Activated CD8-positive, alpha-beta T cell treated with anti-CD3 and anti-CD28 coated beads for 36 hours (primary cell): ENCODE measurements around the gene SLC35F2. TPM values are rescaled to one million over a fixed set of nuclear protein-coding genes. Genes with fewer than 3 reads are reported as not detected.

ENCODE experiments used
- ATAC-seq: fragments of 200-7000 bp; cut with Tn5 transposase; one replicate; pipeline ENCODE4 v1.10.0; 2021; ENCODE audit warnings: mild to moderate bottlenecking, moderate library complexity
- CTCF ChIA-PET: fragments of 350-600 bp; sonication (Branson Sonifier 250); formaldehyde crosslinking; loops from one replicate; lab custom pipeline; 2021; ENCODE audit warnings: antibody characterized with exemption; lab: Charles Lee
- POLR2A ChIA-PET: fragments of 350-600 bp; sonication (Branson Sonifier 250); formaldehyde crosslinking; loops from one replicate; lab custom pipeline; 2021; ENCODE audit warnings: antibody characterized with exemption; lab: Charles Lee
- DNase-seq: peaks from one replicate; pipeline ENCODE4 v3.0.0-alpha.2; 2020
- H3K27ac Mint-ChIP-seq: one replicate; pipeline ENCODE4 v1.8.0; 2021; ENCODE audit warnings: mild to moderate bottlenecking, mixed read lengths
- H3K27me3 Mint-ChIP-seq: one replicate; pipeline ENCODE4 v1.8.0; 2021; ENCODE audit warnings: mixed read lengths
- H3K36me3 Mint-ChIP-seq: one replicate; pipeline ENCODE4 v1.8.0; 2021; ENCODE audit warnings: low read depth, mixed read lengths
- H3K4me1 Mint-ChIP-seq: one replicate; pipeline ENCODE4 v1.8.0; 2021; ENCODE audit warnings: low read depth, mixed read lengths
- H3K4me3 Mint-ChIP-seq: one replicate; pipeline ENCODE4 v1.8.0; 2021; ENCODE audit warnings: mild to moderate bottlenecking, moderate library complexity, mixed read lengths
- H3K9me3 Mint-ChIP-seq: one replicate; pipeline ENCODE4 v1.8.0; 2021; ENCODE audit warnings: mixed read lengths
- CTCF ChIP-seq: fragments of 200-600 bp; IDR thresholded peaks from one replicate; pipeline ENCODE4 v1.8.0; 2022; ENCODE audit warnings: antibody characterized with exemption, mild to moderate bottlenecking
- intact Hi-C: fragments of 100-400 bp; cut with micrococcal nuclease; formaldehyde crosslinking; loops from one replicate; pipeline ENCODE4 v1.10.0; 2022
- total RNA-seq, 2 experiments: library from RNA; stranded (reverse); gene quantifications; one replicate each; pipeline ENCODE4 v1.2.3, GENCODE V29; 2021

The SLC35F2 gene
- total RNA-seq, 2 experiments from 2014 or later: 26.8 to 28.1 TPM

- H3K9me3 Mint-ChIP-seq: no peaks in the 10 kb centered on the region
- H3K27ac Mint-ChIP-seq: no peak overlapping the region
- DNase-seq (no peak), ATAC-seq (no peak)
- intact Hi-C loops: no loop called here
- ChIA-PET CTCF (interaction anchor here (0.7 to 1.3 kb wide), 3 partner anchors 16 to 1917 kb away, joined by 3 to 5 read pairs (median 3); no protein-coding TSS in a partner anchor), POLR2A (no interaction called here)
- no peak for TF ChIP-seq CTCF
- H3K4me1 Mint-ChIP-seq: no peaks in the 10 kb centered on the region
- no peaks in the 10 kb centered on the region for H3K36me3 Mint-ChIP-seq
- no peak overlapping the region for H3K4me3 Mint-ChIP-seq
- peaks cover 25% of the 10 kb centered on the region for H3K27me3 Mint-ChIP-seq
Observed at GRCh38 chr11:107756553-107756952, 102.0 kb downstream of the SLC35F2 start.

GRCh38 chr11:107752949-107753822, 105.4 kb downstream of the SLC35F2 start:
- Mint-ChIP-seq H3K27ac (no peak overlapping the region), H3K9me3 (no peaks in the 10 kb centered on the region), H3K36me3 (no peaks in the 10 kb centered on the region), H3K4me1 (no peaks in the 10 kb centered on the region), H3K27me3 (peaks cover 16% of the 10 kb centered on the region), H3K4me3 (no peak overlapping the region)
- TF ChIP-seq CTCF: no peak
- ChIA-PET POLR2A (no interaction called here), CTCF (no interaction called here)
- no peak for DNase-seq
- ATAC-seq: no peak
- intact Hi-C loops: no loop called here

- H3K36me3 Mint-ChIP-seq: no peaks in the 10 kb centered on the region
- no peaks in the 10 kb centered on the region for H3K9me3 Mint-ChIP-seq
- ChIA-PET POLR2A (no interaction called here), CTCF (no interaction called here)
- H3K27me3 Mint-ChIP-seq: peaks cover 11% of the 10 kb centered on the region
- no peak overlapping the region for H3K27ac Mint-ChIP-seq
- intact Hi-C loops: no loop called here
- DNase-seq (no peak), ATAC-seq (no peak)
- no peak overlapping the region for H3K4me3 Mint-ChIP-seq
- H3K4me1 Mint-ChIP-seq: no peaks in the 10 kb centered on the region
- TF ChIP-seq CTCF: no peak
Observed at GRCh38 chr11:107752508-107752907, 106.1 kb downstream of the SLC35F2 start.

GRCh38 chr11:107751082-107751481, 107.5 kb downstream of the SLC35F2 start:
- H3K4me1 Mint-ChIP-seq: no peaks in the 10 kb centered on the region
- no peak for TF ChIP-seq CTCF
- H3K27ac Mint-ChIP-seq: no peak overlapping the region
- ChIA-PET POLR2A (no interaction called here), CTCF (no interaction called here)
- DNase-seq: no peak
- peaks cover 4% of the 10 kb centered on the region for H3K27me3 Mint-ChIP-seq
- H3K9me3 Mint-ChIP-seq: no peaks in the 10 kb centered on the region
- ATAC-seq: no peak
- intact Hi-C loops: no loop called here
- no peaks in the 10 kb centered on the region for H3K36me3 Mint-ChIP-seq
- H3K4me3 Mint-ChIP-seq: no peak overlapping the region

GRCh38 chr11:107750313-107750712, 108.3 kb downstream of the SLC35F2 start:
- H3K4me1 Mint-ChIP-seq: no peaks in the 10 kb centered on the region
- CTCF ChIA-PET: no interaction called here
- no peak for ATAC-seq
- POLR2A ChIA-PET: interaction anchor here (0.6 kb wide), 1 partner anchor 240 kb away, joined by 3 read pairs; no protein-coding TSS in a partner anchor
- DNase-seq: no peak
- no peak overlapping the region for H3K27ac Mint-ChIP-seq
- H3K9me3 Mint-ChIP-seq: no peaks in the 10 kb centered on the region
- H3K36me3 Mint-ChIP-seq: no peaks in the 10 kb centered on the region
- H3K4me3 Mint-ChIP-seq: no peak overlapping the region
- H3K27me3 Mint-ChIP-seq: peaks cover 6% of the 10 kb centered on the region
- no peak for TF ChIP-seq CTCF
- intact Hi-C loops: no loop called here
